ENCODE results near the gene COX20. TPM values are rescaled to one million over a fixed set of nuclear protein-coding genes. Genes with fewer than 3 reads are reported as not detected.

COX20 gene
- polyA plus RNA-seq, 3 donors, result 15.8 to 21.6 (median 17.9) TPM

- Mint-ChIP-seq H3K4me1 (peaks cover 8% of the 10 kb centered on the region), H3K27ac (no peak overlapping the region), H3K36me3 (no peaks in the 10 kb centered on the region), H3K27me3 (ENCODE audit: low read depth in 3 of 3) (peaks cover 4 to 18% (median 15%) of the 10 kb centered on the region in 3 donors), H3K9me3 (peaks cover 0 to under 1% (median 0%) of the 10 kb centered on the region in 7 donors), H3K4me3 (peak overlapping the region in 1 of 2 donors; percentile 62)
- no peak overlapping the region for H2AFZ ChIP-seq (ENCODE audit: insufficient read depth, low read depth, low read length, poor library complexity, severe bottlenecking)
- 81% methylated on average over 13 of the region's 16 CpGs for WGBS (ENCODE audit: insufficient coverage)
- peaks cover 0 to 4% of the 10 kb centered on the region in 2 donors for H3K4me1 ChIP-seq (ENCODE audit: control insufficient read depth in 1 of 2, insufficient read depth in 2 of 2, low read length in 2 of 2)
- TF ChIP-seq CTCF (IDR thresholded peaks at IDR 0.05), result no peak
- H3K27ac ChIP-seq (ENCODE audit: low read depth in 1 of 2, low read length in 2 of 2), result no peak overlapping the region
- H3K9me3 ChIP-seq (replicated peaks in 1 of 2; ENCODE audit: control insufficient read depth in 1 of 2, insufficient read depth in 1 of 2, low read length in 2 of 2), result no peaks in the 10 kb centered on the region
- no peak overlapping the region for H3K4me3 ChIP-seq (replicated peaks in 1 of 3; ENCODE audit: low read depth in 2 of 3, low read length in 3 of 3)
- no peaks in the 10 kb centered on the region for H3K79me2 ChIP-seq (ENCODE audit: insufficient read depth, low read length)
- no peaks in the 10 kb centered on the region for H3K27me3 ChIP-seq (ENCODE audit: control insufficient read depth in 2 of 2, insufficient read depth in 2 of 2, low read length in 2 of 2)
- intact Hi-C loops (cut with micrococcal nuclease), result loop anchor here in 1 of 2 donors (5.0 kb wide), 1 partner anchor 240 kb away; no protein-coding TSS in a partner anchor
- no peak overlapping the region for H3K9ac ChIP-seq (ENCODE audit: insufficient read depth, low read length, poor library complexity, severe bottlenecking)
- no peak for DNase-seq
- no peaks in the 10 kb centered on the region for H4K20me1 ChIP-seq (ENCODE audit: insufficient read depth, low read length)
- H3K4me2 ChIP-seq (replicated peaks; ENCODE audit: extremely low read depth, low read length, poor library complexity, severe bottlenecking), result no peak overlapping the region
- H3K36me3 ChIP-seq (replicated peaks in 1 of 2; ENCODE audit: control insufficient read depth in 1 of 2, insufficient read depth in 2 of 2, low read length in 2 of 2), result no peaks in the 10 kb centered on the region
Observed at GRCh38 chr1:244802556-244803239, 32.8 kb upstream of the COX20 start.

GRCh38 chr1:244804841-244805240, 30.6 kb upstream of the COX20 start:
- no peak overlapping the region for H3K27ac Mint-ChIP-seq
- Histone ChIP-seq H3K79me2 (ENCODE audit: insufficient read depth, low read length) (no peaks in the 10 kb centered on the region), H3K9ac (ENCODE audit: insufficient read depth, low read length, poor library complexity, severe bottlenecking) (no peak overlapping the region), H3K27ac (ENCODE audit: low read depth in 1 of 2, low read length in 2 of 2) (no peak overlapping the region), H3K4me3 (replicated peaks in 1 of 3; ENCODE audit: low read depth in 2 of 3, low read length in 3 of 3) (no peak overlapping the region), H3K9me3 (replicated peaks in 1 of 2; ENCODE audit: control insufficient read depth in 1 of 2, insufficient read depth in 1 of 2, low read length in 2 of 2) (no peaks in the 10 kb centered on the region), H3K27me3 (ENCODE audit: control insufficient read depth in 2 of 2, insufficient read depth in 2 of 2, low read length in 2 of 2) (no peaks in the 10 kb centered on the region), H3K36me3 (replicated peaks in 1 of 2; ENCODE audit: control insufficient read depth in 1 of 2, insufficient read depth in 2 of 2, low read length in 2 of 2) (no peaks in the 10 kb centered on the region), H3K4me2 (replicated peaks; ENCODE audit: extremely low read depth, low read length, poor library complexity, severe bottlenecking) (no peak overlapping the region), H3K4me1 (ENCODE audit: control insufficient read depth in 1 of 2, insufficient read depth in 2 of 2, low read length in 2 of 2) (peaks cover 0 to 4% of the 10 kb centered on the region in 2 donors), H4K20me1 (ENCODE audit: insufficient read depth, low read length) (no peaks in the 10 kb centered on the region), H2AFZ (ENCODE audit: insufficient read depth, low read depth, low read length, poor library complexity, severe bottlenecking) (no peak overlapping the region)
- intact Hi-C loops (cut with micrococcal nuclease), result loop anchor here in 1 of 2 donors (5.0 kb wide), 1 partner anchor 237 kb away; no protein-coding TSS in a partner anchor
- peaks cover 10 to 22% (median 22%) of the 10 kb centered on the region in 3 donors for H3K27me3 Mint-ChIP-seq (ENCODE audit: low read depth in 3 of 3)
- no peaks in the 10 kb centered on the region for H3K36me3 Mint-ChIP-seq
- no peak for TF ChIP-seq CTCF (IDR thresholded peaks at IDR 0.05)
- DNase-seq, result no peak
- peaks cover 8% of the 10 kb centered on the region for H3K4me1 Mint-ChIP-seq
- WGBS (ENCODE audit: insufficient coverage), result 97% methylated on average over 5 of the region's 8 CpGs
- peaks cover 0 to 4% (median 0%) of the 10 kb centered on the region in 7 donors for H3K9me3 Mint-ChIP-seq
- H3K4me3 Mint-ChIP-seq, result peak overlapping the region in 1 of 2 donors; percentile 19
